Inflammatory macrophage (primary cell): ENCODE measurements around the gene KCNMA1.
"Not testable (repeated sequence)": the region's sequence is repeated elsewhere in the genome, so short reads cannot be mapped to it uniquely, and the experiment has no call there.

ENCODE experiments used
- DNase-seq, 2 donors: peaks; one replicate each; pipeline ENCODE4 v3.0.0-alpha.2; 2020 to 2022

Gene KCNMA1

DNA sequence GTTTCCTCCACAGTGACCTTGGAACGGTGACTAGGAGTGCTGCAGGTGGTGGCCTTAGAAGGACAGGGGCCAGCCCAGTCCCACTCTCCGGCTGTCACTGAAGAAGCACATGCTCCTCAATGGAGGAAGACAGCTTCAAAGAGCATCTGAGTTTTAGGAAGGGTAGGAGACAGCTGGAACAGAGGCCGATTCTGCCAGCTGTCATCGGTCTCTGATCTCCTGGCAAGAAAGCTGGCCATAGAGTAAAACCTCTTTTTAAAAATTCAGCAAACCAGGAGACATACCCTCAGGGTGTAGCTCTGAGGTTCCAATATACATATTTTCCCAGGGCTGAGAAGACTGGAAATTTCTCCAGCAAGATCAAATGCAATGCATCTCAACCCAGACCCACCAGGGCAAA, 55.9 kb downstream of the KCNMA1 start:
- DNase-seq, result no peak

DNA sequence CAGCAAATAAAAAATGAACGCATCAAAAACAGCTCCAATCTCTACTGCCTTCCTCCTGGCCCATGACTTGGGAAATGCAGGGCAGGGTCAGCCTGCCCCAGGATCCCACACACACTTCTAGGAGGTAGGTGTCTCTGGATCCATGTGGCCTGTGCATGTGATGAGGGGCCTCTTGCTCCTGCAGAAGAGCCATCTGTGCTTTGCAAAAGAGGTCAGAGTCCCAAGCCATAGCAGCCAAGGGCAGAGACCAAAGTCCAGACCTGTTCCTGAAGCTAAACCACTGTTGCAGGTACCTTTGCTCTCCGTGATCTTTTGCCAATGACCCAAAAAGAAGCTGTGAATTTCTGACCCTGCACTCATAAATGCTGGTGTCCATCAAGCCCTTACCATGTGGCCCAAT, 57.1 kb downstream of the KCNMA1 start:
- DNase-seq, result no peak

GRCh38 chr10:77578583-77579227, 58.9 kb downstream of the KCNMA1 start:
- DNase-seq, result no peak

DNA sequence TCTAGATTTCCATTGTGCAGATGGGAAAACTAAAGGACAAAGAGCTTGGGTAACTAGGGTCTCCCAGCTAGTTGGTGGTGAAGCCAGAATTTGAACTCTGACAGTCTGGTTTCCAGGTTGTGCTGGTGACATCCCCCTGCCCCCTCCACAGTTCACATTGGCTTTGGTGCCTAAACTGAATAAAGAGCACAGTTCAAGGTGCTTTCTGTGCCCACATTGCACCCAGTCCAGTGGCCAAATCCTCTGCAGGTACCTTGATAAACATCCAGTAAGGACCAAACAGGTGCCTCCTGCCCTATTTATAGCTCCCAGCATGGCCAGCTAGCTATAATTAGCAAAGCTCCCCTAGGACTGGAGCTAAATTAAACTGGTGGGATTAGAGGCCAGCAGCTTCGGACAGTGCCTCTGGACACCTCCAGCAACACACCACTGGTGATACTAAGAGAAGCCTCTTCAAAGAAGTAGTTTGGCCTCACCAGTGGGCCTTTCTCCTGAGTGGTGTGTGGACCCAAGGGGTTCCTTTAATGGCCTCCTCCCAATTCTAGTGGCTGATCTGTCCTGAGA, 59.9 kb downstream of the KCNMA1 start:
- DNase-seq, result no peak

DNA sequence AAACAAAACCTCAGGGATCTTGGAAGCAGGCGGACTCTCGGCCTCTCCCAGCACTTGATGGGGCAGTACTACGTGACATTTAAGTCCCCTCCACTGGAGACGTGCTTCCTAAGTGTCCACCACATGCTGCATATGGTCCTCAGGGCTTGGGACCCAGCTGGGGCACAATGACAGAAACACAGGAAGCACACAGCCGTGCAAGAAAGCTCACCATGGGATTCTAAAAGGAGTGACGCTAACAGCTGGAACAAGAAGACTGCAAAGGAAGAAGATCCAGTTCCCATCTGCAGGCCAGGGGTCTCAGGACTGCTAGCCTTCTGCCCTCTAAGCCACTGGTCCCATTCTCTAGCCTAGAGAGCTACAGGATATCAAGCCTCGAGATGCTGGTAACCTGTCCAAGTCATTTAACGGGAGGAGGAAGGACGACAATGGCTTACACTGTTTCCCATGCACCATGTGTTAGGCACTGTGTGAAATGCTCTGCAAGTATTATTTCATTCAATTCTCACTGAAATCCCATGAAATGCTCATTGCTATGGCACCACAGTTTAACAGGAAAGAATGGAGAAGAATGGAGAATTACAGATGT, 61.1 kb downstream of the KCNMA1 start:
- no peak for DNase-seq

DNA sequence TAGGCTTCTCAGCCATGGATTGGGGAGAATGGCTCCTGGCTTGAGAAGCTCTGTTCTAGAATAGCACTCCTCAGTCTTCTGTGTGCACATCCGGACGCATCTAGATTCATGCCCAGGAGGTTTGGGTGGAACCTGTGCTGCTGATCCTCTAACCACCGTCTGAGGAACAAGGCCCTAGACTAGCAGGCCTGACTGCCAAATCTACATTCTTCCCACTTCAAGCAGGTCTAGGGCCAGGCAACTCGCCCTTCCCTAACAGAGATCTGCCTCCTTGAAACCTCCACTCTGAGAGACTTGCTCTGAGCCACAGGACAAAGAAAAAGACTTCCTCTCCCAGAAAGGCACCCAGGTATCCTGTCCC, 61.6 kb downstream of the KCNMA1 start:
- DNase-seq, result no peak

DNA sequence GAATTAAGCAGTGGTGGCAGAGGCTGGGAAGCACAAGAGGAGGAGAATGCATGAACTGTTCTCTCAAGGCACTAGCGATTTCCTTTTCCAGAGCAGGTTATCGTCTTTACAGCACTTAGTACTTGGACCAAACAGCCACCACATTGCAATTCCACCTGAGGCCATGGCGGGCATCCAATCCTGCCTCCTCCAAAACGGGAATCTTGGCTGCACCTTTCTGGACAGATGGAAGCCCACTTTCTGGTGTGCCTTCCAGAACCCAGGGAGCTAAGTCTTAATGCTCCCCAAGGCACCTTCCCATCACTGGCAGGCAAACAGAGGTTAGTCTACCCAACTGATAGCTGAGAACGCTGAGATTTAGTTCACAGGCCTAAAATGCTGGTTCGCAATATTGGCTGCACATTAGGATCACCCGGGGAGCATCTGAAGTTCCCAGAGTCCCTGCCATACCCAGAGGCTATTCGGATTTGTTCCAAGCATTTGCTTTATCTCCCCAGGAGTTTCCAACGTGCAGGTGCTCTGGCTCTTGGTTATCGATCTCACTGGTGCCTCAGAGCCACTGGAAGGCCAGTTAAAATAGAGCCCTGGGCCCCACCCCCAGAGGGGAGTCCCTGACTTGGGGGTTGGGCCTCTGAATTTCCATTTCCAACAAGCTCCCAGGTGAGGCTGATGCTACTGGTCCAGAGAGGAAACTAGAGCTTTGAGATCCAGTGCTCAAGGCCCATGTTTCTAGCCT, 62.2 kb downstream of the KCNMA1 start:
- no peak for DNase-seq

- peak; percentile 46 to 49 for DNase-seq
Measured at GRCh38 chr10:77574438-77574837, 63.2 kb downstream of the KCNMA1 start.

GRCh38 chr10:77572520-77572919, 65.1 kb downstream of the KCNMA1 start:
- DNase-seq, result not testable (repeated sequence)

DNA sequence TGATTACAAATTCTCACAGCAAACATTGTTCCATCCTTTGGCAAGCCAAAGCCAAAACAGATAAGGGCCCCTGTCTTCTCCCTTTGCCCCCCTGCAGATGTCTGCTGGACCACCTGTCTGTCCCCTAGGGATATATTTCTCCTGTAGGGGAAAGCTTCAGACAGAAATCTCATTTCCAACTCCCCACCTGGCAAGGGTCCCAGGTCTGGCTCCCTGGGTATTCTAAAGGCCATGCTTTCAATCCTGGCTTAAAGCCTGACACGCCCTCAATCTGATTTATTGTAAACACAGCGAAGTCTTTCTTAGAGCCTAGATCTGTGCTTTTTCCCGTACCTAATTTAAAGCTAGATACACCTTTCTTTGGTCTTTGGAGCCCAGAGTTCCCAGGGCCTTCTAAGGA, 66.1 kb downstream of the KCNMA1 start:
- DNase-seq, result no peak

- no peak for DNase-seq
Measured at GRCh38 chr10:77566914-77567566, 70.6 kb downstream of the KCNMA1 start.

DNA sequence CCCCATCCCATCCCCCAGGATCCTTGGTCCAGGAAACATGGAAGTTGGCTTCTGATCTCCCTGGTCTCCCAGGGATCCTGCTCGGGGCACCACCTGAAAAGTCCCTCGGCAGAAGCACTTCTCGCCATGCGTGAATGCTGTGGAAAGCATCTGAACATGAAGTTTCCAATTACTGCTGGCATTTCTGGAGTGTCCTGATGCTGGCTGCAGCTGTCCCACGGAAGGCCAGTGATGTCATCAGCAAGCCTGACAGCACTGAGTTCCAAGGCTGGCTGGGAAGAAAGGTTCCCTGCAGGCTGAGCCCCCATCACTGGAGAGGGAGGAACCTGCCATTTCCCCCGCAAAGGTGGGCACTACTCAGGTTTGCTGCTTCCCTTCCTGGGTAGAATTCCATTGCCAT, 71.4 kb downstream of the KCNMA1 start:
- DNase-seq, result no peak

- no peak for DNase-seq
Measured at GRCh38 chr10:77565590-77566023, 72.0 kb downstream of the KCNMA1 start.

DNA sequence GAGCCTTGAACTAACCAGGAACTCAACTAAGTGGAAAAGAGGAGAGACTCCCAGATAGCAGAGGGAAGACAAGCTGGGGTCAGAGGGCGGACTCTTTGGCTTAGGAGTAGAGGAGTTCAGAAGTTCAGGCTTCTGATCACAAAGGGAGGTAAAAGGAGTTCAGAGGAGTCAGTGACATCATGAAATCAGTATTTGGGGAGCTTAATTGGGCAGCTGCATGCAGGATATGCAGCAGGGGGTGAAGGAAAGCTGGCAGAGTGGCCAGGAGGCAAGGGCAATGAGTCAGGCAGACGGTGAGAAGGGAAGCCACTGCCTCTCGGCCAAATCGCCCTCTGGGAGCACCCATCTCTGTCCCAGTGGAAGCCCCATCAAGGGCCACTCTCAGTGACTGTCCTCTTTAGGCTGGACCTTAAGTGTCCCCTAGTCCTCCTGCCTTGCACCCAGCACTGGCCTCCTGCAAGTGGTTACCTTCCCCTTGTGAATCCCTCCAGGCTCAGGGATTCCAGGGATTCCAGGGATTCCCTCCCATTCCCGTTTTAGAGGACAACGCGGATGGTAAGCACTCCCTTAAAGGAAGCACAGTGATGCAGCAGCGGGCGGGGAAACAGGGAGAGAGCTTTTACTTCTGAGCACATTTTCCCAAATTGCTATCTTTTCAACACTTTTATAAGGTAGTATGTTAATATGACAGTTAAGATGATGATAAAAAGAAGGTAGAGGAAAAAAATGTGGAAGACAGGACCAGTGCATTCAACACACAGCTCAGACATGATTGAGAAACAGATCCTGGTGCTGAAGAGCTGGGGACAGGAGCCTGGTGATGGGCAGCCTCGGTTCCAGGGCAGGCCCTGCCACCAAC, 72.6 kb downstream of the KCNMA1 start:
- DNase-seq, result no peak

- no peak for DNase-seq
Measured at GRCh38 chr10:77563638-77564270, 73.9 kb downstream of the KCNMA1 start.

DNA sequence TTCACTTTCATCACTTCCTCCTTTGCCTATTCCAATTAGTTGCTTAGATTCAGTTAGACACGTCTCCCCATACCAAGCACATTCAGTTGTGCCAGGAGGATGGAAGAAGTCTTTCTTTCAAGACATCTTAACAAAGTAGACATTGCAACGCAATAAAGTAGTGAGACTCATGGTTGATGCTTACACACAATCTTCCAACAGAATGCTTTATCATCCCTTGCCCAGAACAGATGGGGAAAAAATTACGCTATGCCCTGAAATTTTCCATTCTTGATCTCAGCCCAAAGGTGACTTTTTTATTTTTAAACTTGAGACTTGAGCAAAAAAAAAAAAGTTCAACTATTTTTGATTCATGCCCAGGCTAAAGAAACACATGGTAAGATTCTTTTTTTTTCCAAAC, 74.9 kb downstream of the KCNMA1 start:
- DNase-seq, result no peak

DNA sequence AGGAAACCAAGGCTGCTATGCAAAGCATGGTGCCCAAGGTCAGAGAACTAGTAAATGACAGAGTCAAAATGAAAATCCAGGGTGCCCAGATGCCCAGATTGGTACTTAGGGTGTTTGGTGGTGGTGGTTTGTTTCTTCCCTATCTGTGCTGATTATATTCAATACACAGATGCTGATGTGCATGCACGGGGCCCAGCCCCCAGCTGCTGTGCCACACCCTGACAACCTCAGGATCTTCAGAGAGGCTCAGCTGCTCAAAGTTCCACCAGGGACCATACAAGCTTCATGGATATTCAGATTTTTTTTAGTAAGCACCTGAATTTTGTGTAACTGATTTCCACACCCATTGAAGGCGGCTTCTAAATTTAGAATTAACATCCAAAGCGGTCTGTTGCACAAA, 75.6 kb downstream of the KCNMA1 start:
- DNase-seq, result peak in 1 of 2 donors; percentile 14

- DNase-seq, result no peak
Measured at GRCh38 chr10:77560471-77560870, 77.1 kb downstream of the KCNMA1 start.

- no peak for DNase-seq
Measured at GRCh38 chr10:77560052-77560451, 77.6 kb downstream of the KCNMA1 start.

GRCh38 chr10:77556990-77557601, 80.5 kb downstream of the KCNMA1 start:
- no peak for DNase-seq

GRCh38 chr10:77555591-77556212, 81.9 kb downstream of the KCNMA1 start:
- DNase-seq, result peak; percentile 92 to 94
